ENCODE data around the gene PTTG1IP. TPM values are rescaled to one million over a fixed set of nuclear protein-coding genes. Genes with fewer than 3 reads are reported as not detected.

The PTTG1IP gene
- total and polyA plus RNA-seq, 2 of the 13 experiments (the other 11 are each of a cell fraction or from before 2014, with no cell fraction given) = 161 to 700 TPM

DNA sequence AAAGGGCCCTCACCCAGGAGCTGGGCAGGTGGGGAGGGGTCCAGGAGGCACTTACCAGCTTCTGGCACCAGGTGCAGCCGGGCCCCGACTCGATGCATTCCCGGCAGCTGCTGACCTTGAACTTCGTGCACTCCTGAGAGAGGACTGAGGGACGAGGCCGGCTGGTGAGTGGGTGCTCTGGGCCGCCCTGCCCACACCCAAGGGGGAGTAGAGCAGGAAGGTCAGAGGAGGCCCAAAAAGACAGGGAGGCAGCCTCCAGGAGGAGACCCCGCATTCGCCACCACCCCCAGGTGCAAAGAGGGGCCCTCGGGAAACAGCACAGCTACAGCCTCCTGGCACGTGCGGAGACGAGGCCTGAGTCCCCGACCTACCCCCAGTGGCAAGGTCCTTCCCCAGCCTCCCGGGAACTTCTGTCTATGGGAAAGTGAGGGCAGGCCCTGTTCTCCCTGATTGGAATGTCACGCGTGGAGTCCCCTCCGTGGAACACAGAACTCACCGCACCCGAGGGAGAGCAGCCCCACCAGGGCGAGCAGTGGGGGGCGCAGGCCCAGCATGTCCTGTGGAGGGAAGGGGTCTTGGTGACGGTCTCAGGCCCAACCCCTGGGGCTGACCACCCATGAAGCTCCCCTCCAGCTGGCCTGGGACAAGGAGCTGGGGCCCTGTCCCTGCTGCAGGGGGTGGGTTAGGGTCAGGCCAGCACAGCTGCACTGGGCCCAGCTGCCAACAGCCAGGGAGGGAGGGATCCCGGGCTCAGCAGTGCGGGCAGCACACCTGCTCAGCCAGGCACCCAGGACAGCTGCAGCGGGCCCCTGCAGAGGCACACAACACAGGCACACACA lies 37.0 kb upstream of the PTTG1IP start (continued):
- TF ChIP-seq ZNF264 (CRISPR knock-in tag; IDR thresholded peaks at IDR 0.05) = 0 out of 2 replicates have a peak, but pooled peaks have one; percentile 59
- peak; percentile 55; the same call in 1 of the 2 replicates for TF ChIP-seq KDM6A (CRISPR knock-in tag; IDR thresholded peaks at IDR 0.05; ENCODE audit: low read depth)
- peak; percentile 34; the same call in 1 of the 2 replicates for TF ChIP-seq YEATS2 (CRISPR knock-in tag; IDR thresholded peaks at IDR 0.05; ENCODE audit: borderline replicate concordance)
- peak; percentile 40; the same call in 1 of the 2 replicates for TF ChIP-seq ZBTB38 (CRISPR knock-in tag; IDR thresholded peaks at IDR 0.05)
- no peak for TF ChIP-seq ZNF569 (CRISPR knock-in tag; IDR thresholded peaks at IDR 0.05; ENCODE audit: borderline replicate concordance)
- TF ChIP-seq SIX4 (CRISPR knock-in tag; IDR thresholded peaks at IDR 0.05) = no peak
- no peak for TF ChIP-seq NCOA1 (CRISPR knock-in tag; IDR thresholded peaks at IDR 0.05)
- no peak for TF ChIP-seq ZNF207 (IDR thresholded peaks at IDR 0.05; ENCODE audit: borderline replicate concordance)
- 0 out of 2 replicates have a peak, but pooled peaks have one; percentile 42 for TF ChIP-seq ZNF766 (CRISPR knock-in tag; IDR thresholded peaks at IDR 0.05; ENCODE audit: borderline replicate concordance)
- no peak for TF ChIP-seq KLF6 (CRISPR knock-in tag; IDR thresholded peaks at IDR 0.05)
- TF ChIP-seq, protein P1, sequence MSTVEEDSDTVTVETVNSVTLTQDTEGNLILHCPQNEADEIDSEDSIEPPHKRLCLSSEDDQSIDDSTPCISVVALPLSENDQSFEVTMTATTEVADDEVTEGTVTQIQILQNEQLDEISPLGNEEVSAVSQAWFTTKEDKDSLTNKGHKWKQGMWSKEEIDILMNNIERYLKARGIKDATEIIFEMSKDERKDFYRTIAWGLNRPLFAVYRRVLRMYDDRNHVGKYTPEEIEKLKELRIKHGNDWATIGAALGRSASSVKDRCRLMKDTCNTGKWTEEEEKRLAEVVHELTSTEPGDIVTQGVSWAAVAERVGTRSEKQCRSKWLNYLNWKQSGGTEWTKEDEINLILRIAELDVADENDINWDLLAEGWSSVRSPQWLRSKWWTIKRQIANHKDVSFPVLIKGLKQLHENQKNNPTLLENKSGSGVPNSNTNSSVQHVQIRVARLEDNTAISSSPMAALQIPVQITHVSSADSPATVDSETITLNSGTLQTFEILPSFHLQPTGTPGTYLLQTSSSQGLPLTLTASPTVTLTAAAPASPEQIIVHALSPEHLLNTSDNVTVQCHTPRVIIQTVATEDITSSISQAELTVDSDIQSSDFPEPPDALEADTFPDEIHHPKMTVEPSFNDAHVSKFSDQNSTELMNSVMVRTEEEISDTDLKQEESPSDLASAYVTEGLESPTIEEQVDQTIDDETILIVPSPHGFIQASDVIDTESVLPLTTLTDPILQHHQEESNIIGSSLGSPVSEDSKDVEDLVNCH (CRISPR knock-in tag; IDR thresholded peaks at IDR 0.05) = no peak
- TF ChIP-seq MYNN (CRISPR knock-in tag; IDR thresholded peaks at IDR 0.05; ENCODE audit: low read depth) = no peak
- peak in 1 of 2 experiments; percentile 30; a peak in 1 of 4 replicates for TF ChIP-seq KLF16 (CRISPR knock-in tag; IDR thresholded peaks at IDR 0.05)
- TF ChIP-seq RAD21 (CRISPR knock-in tag; IDR thresholded peaks at IDR 0.05) = no peak
- TF ChIP-seq, protein P2, sequence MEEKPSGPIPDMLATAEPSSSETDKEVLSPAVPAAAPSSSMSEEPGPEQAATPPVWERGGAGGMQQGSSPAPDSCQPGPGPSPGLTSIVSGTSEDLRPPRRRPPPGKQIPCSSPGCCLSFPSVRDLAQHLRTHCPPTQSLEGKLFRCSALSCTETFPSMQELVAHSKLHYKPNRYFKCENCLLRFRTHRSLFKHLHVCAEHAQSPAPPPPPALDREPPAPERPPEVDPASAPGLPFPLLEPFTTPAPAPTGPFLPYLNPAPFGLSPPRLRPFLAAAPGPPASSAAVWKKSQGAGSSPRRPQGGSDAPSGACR (CRISPR knock-in tag; IDR thresholded peaks at IDR 0.05) = no peak
- TF ChIP-seq, protein P3, sequence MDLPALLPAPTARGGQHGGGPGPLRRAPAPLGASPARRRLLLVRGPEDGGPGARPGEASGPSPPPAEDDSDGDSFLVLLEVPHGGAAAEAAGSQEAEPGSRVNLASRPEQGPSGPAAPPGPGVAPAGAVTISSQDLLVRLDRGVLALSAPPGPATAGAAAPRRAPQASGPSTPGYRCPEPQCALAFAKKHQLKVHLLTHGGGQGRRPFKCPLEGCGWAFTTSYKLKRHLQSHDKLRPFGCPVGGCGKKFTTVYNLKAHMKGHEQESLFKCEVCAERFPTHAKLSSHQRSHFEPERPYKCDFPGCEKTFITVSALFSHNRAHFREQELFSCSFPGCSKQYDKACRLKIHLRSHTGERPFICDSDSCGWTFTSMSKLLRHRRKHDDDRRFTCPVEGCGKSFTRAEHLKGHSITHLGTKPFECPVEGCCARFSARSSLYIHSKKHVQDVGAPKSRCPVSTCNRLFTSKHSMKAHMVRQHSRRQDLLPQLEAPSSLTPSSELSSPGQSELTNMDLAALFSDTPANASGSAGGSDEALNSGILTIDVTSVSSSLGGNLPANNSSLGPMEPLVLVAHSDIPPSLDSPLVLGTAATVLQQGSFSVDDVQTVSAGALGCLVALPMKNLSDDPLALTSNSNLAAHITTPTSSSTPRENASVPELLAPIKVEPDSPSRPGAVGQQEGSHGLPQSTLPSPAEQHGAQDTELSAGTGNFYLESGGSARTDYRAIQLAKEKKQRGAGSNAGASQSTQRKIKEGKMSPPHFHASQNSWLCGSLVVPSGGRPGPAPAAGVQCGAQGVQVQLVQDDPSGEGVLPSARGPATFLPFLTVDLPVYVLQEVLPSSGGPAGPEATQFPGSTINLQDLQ (CRISPR knock-in tag; IDR thresholded peaks at IDR 0.05) = no peak
- no peak for TF ChIP-seq NFE2L2 (IDR thresholded peaks at IDR 0.05; ENCODE audit: low read length)

Data from HepG2 (cell line).